ENCODE measurements around the gene TRPM6. TPM values are rescaled to one million over a fixed set of nuclear protein-coding genes. Genes with fewer than 3 reads are reported as not detected.
A peak's percentile ranks its signal among the peaks of the same experiment; 100 is the strongest.

TRPM6 gene
- total RNA-seq, 4 donors from 2014 or later, result 0.30 to 2.9 (median 0.97) TPM

- TF ChIP-seq CTCF (IDR thresholded peaks at IDR 0.05) (peak; percentile 52 to 76 (median 65)), EP300 (IDR thresholded peaks at IDR 0.05) (no peak), POLR2A (IDR thresholded peaks at IDR 0.05) (no peak)
- WGBS, 2 donors, result 26 to 34% methylated on average over 8 of the region's 8 CpGs
- Histone ChIP-seq H3K27ac (peak overlapping the region in 1 of 4 donors; percentile 25), H3K4me3 (no peak overlapping the region), H3K36me3 (no peaks in the 10 kb centered on the region), H3K4me1 (peaks cover 0 to 14% (median 0%) of the 10 kb centered on the region in 4 donors), H3K9me3 (no peaks in the 10 kb centered on the region), H3K27me3 (no peaks in the 10 kb centered on the region)
- peak; percentile 52 to 81 for DNase-seq (ENCODE audit: low spot score in 2 of 2)
These were observed 110.4 kb downstream of the TRPM6 start for GRCh38 chr9:74777136-74777879.

DNA sequence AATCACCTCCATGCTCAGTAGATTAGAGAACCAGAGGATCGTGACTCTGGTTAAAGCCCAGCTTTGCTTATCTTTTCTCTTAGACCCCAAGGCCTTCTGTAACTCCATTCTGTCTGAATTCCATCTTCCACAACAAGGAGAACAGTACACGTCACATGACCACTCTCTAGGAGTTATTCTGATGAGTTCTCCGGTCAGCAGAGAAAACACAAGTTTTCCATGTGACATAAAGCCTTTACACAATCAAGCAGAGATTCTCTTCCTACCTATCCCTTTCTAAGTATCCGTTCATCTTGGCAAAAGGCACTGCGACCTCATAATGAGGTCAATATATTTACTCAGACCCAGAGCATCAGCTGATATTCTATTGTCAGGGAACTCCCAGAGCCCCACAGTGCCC, 112.3 kb downstream of the TRPM6 start:
- DNase-seq (ENCODE audit: low spot score in 2 of 2), result no peak
- no peaks in the 10 kb centered on the region for H3K27me3 ChIP-seq
- no peaks in the 10 kb centered on the region for H3K9me3 ChIP-seq
- WGBS, 2 donors, result 75 to 81% methylated on average over 5 of the region's 5 CpGs
- TF ChIP-seq EP300 (IDR thresholded peaks at IDR 0.05) (no peak), POLR2A (IDR thresholded peaks at IDR 0.05) (no peak), CTCF (IDR thresholded peaks at IDR 0.05) (no peak)
- peaks cover 0 to 14% (median 0%) of the 10 kb centered on the region in 4 donors for H3K4me1 ChIP-seq
- H3K27ac ChIP-seq, result no peak overlapping the region
- H3K4me3 ChIP-seq, result no peak overlapping the region
- H3K36me3 ChIP-seq, result no peaks in the 10 kb centered on the region

DNA sequence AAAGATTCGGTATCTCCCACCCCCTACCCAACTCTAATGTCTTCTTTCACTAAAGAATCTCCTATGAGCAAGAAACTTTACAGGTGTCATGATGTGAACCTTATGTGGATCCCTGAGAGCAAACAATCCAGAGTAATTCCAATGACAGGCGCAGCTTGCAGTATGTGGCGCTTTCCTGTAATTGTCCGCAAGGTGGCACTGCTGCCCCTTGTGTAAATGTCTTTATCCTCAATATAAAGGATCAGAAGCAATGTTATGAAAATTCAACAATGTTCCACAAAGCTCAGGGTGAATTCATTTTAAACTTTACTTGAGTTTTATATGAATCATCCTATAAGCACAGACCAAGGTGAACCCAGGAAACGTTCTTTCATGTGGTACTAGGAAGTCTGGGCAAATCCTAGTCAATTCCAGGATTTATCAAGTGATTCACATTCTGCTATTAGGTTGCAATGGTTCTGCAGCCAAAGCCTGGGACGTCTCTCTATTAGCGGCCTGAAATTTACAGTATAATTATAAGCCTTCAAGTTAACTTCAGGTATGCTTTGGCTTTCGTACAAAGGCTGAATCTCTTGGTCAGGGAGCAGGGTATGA, 113.7 kb downstream of the TRPM6 start:
- TF ChIP-seq EP300 (IDR thresholded peaks at IDR 0.05) (no peak), POLR2A (IDR thresholded peaks at IDR 0.05) (no peak), CTCF (IDR thresholded peaks at IDR 0.05) (peak; percentile 73 to 90 (median 81))
- DNase-seq (ENCODE audit: low spot score in 2 of 2), result peak; percentile 66 to 85

DNA sequence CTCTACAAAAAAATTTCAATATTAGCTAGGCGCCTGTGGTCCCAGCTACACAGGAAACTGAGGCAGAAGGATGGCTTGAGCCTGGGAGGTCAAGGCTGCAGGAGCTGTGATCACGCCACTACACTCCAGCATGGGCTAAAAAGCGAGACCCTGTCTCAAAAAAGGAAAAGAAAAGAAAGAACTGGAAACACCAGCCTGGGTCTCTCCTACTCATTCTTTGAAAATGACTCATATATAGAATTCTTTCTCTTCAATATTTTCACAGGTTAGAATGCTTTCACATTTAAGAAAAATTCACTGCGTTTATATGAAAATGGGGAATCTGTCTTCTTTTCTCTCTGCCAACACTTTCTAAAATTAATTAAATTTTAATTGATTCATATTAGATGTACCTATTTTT, 115.6 kb downstream of the TRPM6 start:
- peaks cover 0 to 7% (median 0%) of the 10 kb centered on the region in 4 donors for H3K4me1 ChIP-seq
- no peak for TF ChIP-seq POLR2A (IDR thresholded peaks at IDR 0.05)
- no peak for TF ChIP-seq EP300 (IDR thresholded peaks at IDR 0.05)
- TF ChIP-seq CTCF (IDR thresholded peaks at IDR 0.05), result no peak
- no peak overlapping the region for H3K4me3 ChIP-seq
- H3K27ac ChIP-seq, result no peak overlapping the region
- no peaks in the 10 kb centered on the region for H3K9me3 ChIP-seq
- H3K27me3 ChIP-seq, result no peaks in the 10 kb centered on the region
- WGBS, 2 donors, result 80 to 89% methylated on average over 4 of the region's 4 CpGs
- DNase-seq (ENCODE audit: low spot score in 2 of 2), result no peak
- H3K36me3 ChIP-seq, result no peaks in the 10 kb centered on the region

More for the DNA sequence above, 113.7 kb downstream of the TRPM6 start:
- Histone ChIP-seq H3K4me1 (peaks cover 0 to 14% (median 0%) of the 10 kb centered on the region in 4 donors), H3K36me3 (no peaks in the 10 kb centered on the region), H3K4me3 (no peak overlapping the region), H3K27ac (no peak overlapping the region), H3K9me3 (no peaks in the 10 kb centered on the region), H3K27me3 (no peaks in the 10 kb centered on the region)
- 21 to 30% methylated on average over 8 of the region's 8 CpGs for WGBS, 2 donors

DNA sequence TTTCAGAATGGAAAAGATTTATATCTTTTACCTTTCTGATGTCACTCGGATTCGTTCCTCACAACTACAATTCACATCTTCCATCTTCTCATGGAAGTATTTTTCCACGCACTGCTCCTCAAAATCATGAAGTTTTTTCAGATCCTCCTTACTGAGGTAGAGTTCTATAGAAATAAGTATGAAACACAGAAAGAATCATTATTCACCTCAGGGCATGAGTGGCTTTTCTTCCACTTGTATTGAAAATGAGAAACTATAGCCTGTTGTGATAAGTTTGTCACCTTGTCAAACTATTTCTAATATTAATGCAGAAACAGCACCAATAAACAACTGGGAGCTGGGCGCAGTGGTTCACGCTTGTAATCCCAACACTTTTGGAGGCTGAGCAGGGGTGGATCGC, 116.0 kb downstream of the TRPM6 start:
- Histone ChIP-seq H3K4me3 (no peak overlapping the region), H3K36me3 (no peaks in the 10 kb centered on the region), H3K4me1 (peaks cover 0 to 4% (median 0%) of the 10 kb centered on the region in 4 donors), H3K27me3 (no peaks in the 10 kb centered on the region), H3K9me3 (no peaks in the 10 kb centered on the region), H3K27ac (no peak overlapping the region)
- TF ChIP-seq CTCF (IDR thresholded peaks at IDR 0.05), result no peak
- no peak for TF ChIP-seq EP300 (IDR thresholded peaks at IDR 0.05)
- TF ChIP-seq POLR2A (IDR thresholded peaks at IDR 0.05), result no peak
- no peak for DNase-seq (ENCODE audit: low spot score in 2 of 2)
- 91 to 96% methylated on average over 6 of the region's 6 CpGs for WGBS, 2 donors
